Tibial nerve (tissue), 4 donors: ENCODE data around the gene PMS1. TPM values are rescaled to one million over a fixed set of nuclear protein-coding genes. Genes with fewer than 3 reads are reported as not detected.

Source experiments
- DNase-seq, 2 donors: peaks; one replicate each; pipeline ENCODE4 v3.0.0-alpha.2; 2019; ENCODE audit warnings: low spot score in 2 of 2
- H3K27ac ChIP-seq, 4 donors: fragments of 200-600 bp; sonication (generic) in 3 of 4; one replicate each; pipeline ENCODE4 v1.5.1; 2017 to 2019; ENCODE audit warnings: mild to moderate bottlenecking in 1 of 4
- H3K27me3 ChIP-seq, 2 donors: fragments of 200-600 bp; sonication (generic) in 1 of 2; one replicate each; pipeline versions ENCODE4 v1.5.1 to v1.6.0; 2017 to 2019
- H3K36me3 ChIP-seq, 3 donors: fragments of 200-600 bp; sonication (generic); one replicate each; pipeline ENCODE4 v1.5.1; 2018 to 2019
- H3K4me1 ChIP-seq, 4 donors: fragments of 200-600 bp; sonication (generic) in 3 of 4; one replicate each; pipeline ENCODE4 v1.5.1; 2017 to 2019
- H3K4me3 ChIP-seq, 4 donors: fragments of 200-600 bp; sonication (generic) in 3 of 4; one replicate each; pipeline ENCODE4 v1.5.1; 2017 to 2019; ENCODE audit warnings: mild to moderate bottlenecking in 1 of 4, moderate library complexity in 1 of 4
- H3K9me3 ChIP-seq, 4 donors: fragments of 200-600 bp; sonication (generic) in 3 of 4; one replicate each; pipeline ENCODE4 v1.5.1; 2017 to 2019
- EP300 ChIP-seq, 2 donors: sonication (generic); formaldehyde crosslinking; IDR thresholded peaks; one replicate each; pipeline ENCODE4 v1.6.1; 2017; ENCODE audit warnings: antibody characterized with exemption in 2 of 2, mild to moderate bottlenecking in 1 of 2
- POLR2A ChIP-seq, 2 donors: fragments of 450-650 bp; IDR thresholded peaks; one replicate each; pipeline ENCODE4 v1.6.1; 2017; ENCODE audit warnings: antibody characterized with exemption in 2 of 2, mild to moderate bottlenecking in 2 of 2, moderate library complexity in 2 of 2
- WGBS, 2 donors: methylation state at CpG; one replicate each; pipeline ENCODE4 v1.1.5; 2018; 5-methylcytosine and 5-hydroxymethylcytosine counted together
- total RNA-seq, 4 donors: library from RNA; depleted of rRNA; stranded (reverse); fragments of >200 nt; gene quantifications; one replicate each; pipeline ENCODE4 v1.1.0, GENCODE V29; 2016
- TF ChIP-seq, protein P1 (sequence below), 5 experiments: fragments of 200-600 bp in 3 of 5; fragments of 450-650 bp in 2 of 5; sonication (generic) in 3 of 5; IDR thresholded peaks; one replicate each; pipeline ENCODE4 v1.5.1; 2016 to 2019; ENCODE audit warnings: antibody characterized with exemption in 5 of 5, mild to moderate bottlenecking in 3 of 5, moderate library complexity in 2 of 5

PMS1 gene
- total RNA-seq, 4 donors from 2014 or later, result 11.2 to 33.0 (median 21.0) TPM

DNA sequence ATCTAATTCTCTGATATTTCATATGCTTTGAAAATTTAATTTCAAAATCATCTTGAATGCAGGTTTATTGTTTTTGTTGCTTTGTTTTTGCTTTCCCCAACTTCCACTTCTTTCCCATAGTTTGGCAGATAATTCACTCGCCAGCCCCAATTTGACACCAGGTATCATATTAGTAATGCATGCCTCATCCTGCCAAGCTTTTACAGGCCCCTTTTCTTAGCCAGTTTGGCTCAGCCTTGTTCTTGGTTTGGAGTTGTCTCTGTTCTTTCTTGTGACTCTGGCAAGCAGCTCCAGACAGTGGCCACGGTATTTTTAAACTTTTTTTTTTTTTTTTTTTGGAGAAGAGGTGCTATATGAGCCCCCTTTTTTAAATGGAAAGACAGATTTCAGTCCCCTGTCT lies 65.3 kb downstream of the PMS1 start:
- Histone ChIP-seq H3K27me3 (no peaks in the 10 kb centered on the region), H3K4me1 (no peaks in the 10 kb centered on the region), H3K4me3 (no peak overlapping the region), H3K9me3 (no peaks in the 10 kb centered on the region), H3K27ac (no peak overlapping the region), H3K36me3 (peaks cover 0 to 55% (median 0%) of the 10 kb centered on the region in 3 donors)
- no peak for DNase-seq
- 65 to 74% methylated on average over 2 of the region's 2 CpGs for WGBS, 2 donors
- no peak for TF ChIP-seq POLR2A (IDR thresholded peaks at IDR 0.05)
- no peak for TF ChIP-seq EP300 (IDR thresholded peaks at IDR 0.05)
- TF ChIP-seq, protein P1, sequence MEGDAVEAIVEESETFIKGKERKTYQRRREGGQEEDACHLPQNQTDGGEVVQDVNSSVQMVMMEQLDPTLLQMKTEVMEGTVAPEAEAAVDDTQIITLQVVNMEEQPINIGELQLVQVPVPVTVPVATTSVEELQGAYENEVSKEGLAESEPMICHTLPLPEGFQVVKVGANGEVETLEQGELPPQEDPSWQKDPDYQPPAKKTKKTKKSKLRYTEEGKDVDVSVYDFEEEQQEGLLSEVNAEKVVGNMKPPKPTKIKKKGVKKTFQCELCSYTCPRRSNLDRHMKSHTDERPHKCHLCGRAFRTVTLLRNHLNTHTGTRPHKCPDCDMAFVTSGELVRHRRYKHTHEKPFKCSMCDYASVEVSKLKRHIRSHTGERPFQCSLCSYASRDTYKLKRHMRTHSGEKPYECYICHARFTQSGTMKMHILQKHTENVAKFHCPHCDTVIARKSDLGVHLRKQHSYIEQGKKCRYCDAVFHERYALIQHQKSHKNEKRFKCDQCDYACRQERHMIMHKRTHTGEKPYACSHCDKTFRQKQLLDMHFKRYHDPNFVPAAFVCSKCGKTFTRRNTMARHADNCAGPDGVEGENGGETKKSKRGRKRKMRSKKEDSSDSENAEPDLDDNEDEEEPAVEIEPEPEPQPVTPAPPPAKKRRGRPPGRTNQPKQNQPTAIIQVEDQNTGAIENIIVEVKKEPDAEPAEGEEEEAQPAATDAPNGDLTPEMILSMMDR (IDR thresholded peaks at IDR 0.05), result no peak

DNA sequence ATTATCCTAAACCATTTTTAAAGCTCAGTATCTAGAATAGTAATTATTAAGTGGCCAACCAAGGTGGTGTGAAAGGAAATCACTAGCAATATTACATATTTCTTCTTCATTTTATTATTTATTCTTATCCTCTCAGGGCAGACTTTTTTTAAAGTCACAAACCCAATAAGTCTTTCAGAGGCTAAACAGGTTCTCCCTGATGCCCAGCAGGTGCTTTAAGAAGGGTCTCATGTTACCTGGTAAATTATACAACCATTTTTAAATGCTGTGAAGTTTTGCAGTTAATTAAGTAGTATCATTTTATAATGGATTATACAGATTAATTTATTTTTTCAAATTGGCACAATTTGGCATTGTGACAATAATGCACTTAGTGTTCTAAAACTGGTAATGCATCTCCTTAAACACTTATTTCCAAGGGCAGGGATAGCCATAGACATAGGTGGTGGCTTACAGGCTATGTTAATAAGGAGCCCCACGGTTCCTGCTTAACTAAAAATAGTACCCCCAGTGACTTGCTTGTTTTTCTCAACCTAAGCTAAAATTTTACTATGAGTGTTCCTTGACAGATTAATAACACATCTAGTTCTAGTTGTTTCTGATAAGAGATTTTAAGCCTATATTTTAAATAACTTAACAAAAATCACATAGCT lies 67.0 kb downstream of the PMS1 start:
- WGBS, 2 donors, result 53 to 59% methylated on average over 1 of the region's 1 CpG

DNA sequence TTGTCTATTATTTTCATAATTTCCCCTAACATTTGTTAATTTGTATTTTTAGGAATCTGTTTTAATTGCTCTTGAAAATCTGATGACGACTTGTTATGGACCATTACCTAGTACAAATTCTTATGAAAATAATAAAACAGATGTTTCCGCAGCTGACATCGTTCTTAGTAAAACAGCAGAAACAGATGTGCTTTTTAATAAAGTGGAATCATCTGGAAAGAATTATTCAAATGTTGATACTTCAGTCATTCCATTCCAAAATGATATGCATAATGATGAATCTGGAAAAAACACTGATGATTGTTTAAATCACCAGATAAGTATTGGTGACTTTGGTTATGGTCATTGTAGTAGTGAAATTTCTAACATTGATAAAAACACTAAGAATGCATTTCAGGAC lies 69.9 kb downstream of the PMS1 start:
- TF ChIP-seq EP300 (IDR thresholded peaks at IDR 0.05), result no peak
- TF ChIP-seq POLR2A (IDR thresholded peaks at IDR 0.05), result no peak
- TF ChIP-seq, protein P1 (IDR thresholded peaks at IDR 0.05), result no peak
- Histone ChIP-seq H3K9me3 (no peaks in the 10 kb centered on the region), H3K36me3 (peaks cover 0 to 26% (median 0%) of the 10 kb centered on the region in 3 donors), H3K27ac (no peak overlapping the region), H3K27me3 (no peaks in the 10 kb centered on the region), H3K4me1 (no peaks in the 10 kb centered on the region), H3K4me3 (no peak overlapping the region)
- WGBS, 2 donors, result 60 to 68% methylated on average over 3 of the region's 3 CpGs
- DNase-seq, result no peak

More for the DNA sequence above, 67.0 kb downstream of the PMS1 start:
- Histone ChIP-seq H3K27ac (no peak overlapping the region), H3K4me3 (no peak overlapping the region), H3K36me3 (peaks cover 0 to 44% (median 0%) of the 10 kb centered on the region in 3 donors), H3K27me3 (no peaks in the 10 kb centered on the region), H3K9me3 (no peaks in the 10 kb centered on the region), H3K4me1 (no peaks in the 10 kb centered on the region)
- TF ChIP-seq, protein P1 (IDR thresholded peaks at IDR 0.05), result no peak
- TF ChIP-seq EP300 (IDR thresholded peaks at IDR 0.05) (no peak), POLR2A (IDR thresholded peaks at IDR 0.05) (no peak)
- no peak for DNase-seq

DNA sequence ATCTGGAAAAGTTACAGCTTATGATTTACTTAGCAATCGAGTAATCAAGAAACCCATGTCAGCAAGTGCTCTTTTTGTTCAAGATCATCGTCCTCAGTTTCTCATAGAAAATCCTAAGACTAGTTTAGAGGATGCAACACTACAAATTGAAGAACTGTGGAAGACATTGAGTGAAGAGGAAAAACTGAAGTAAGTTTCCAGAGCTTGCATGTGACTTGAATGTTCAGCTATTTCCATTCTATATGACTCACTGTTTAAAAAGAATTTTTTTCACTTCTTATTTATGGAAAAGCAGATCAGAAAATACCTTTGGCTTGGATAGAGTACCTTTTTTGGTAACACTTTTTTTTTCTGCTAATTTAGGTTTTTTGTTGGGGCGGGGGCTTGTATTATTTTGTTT lies 70.7 kb downstream of the PMS1 start:
- TF ChIP-seq EP300 (IDR thresholded peaks at IDR 0.05), result no peak
- TF ChIP-seq, protein P1 (IDR thresholded peaks at IDR 0.05), result no peak
- TF ChIP-seq POLR2A (IDR thresholded peaks at IDR 0.05), result no peak
- WGBS, 2 donors, result 93 to 95% methylated on average over 3 of the region's 3 CpGs
- no peaks in the 10 kb centered on the region for H3K27me3 ChIP-seq
- peaks cover 0 to 26% (median 0%) of the 10 kb centered on the region in 3 donors for H3K36me3 ChIP-seq
- no peak overlapping the region for H3K27ac ChIP-seq
- DNase-seq, result no peak
- no peak overlapping the region for H3K4me3 ChIP-seq
- no peaks in the 10 kb centered on the region for H3K4me1 ChIP-seq
- H3K9me3 ChIP-seq, result no peaks in the 10 kb centered on the region

DNA sequence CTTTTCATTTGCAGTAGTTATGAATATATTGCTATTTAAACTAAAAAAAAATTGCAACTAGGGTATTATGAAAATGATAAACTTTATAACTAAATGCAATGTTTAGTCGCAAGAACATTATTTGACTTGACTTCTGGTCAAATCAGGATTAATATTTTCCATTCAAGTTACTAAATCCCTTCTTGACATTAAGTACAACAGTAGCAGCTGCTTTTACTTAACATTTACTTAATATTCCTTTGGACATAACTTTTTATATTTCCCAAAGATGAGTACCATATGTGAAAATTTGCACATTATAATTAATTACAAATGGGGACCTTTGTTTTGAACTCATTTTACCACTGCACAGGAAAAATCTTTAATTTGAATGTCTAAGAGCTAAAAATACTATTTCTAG lies 74.0 kb downstream of the PMS1 start:
- Histone ChIP-seq H3K36me3 (peaks cover 0 to 38% (median 0%) of the 10 kb centered on the region in 3 donors), H3K4me3 (no peak overlapping the region), H3K27me3 (no peaks in the 10 kb centered on the region), H3K4me1 (no peaks in the 10 kb centered on the region), H3K9me3 (peaks cover 0 to 7% (median 0%) of the 10 kb centered on the region in 4 donors), H3K27ac (no peak overlapping the region)
- TF ChIP-seq EP300 (IDR thresholded peaks at IDR 0.05), result no peak
- TF ChIP-seq, protein P1 (IDR thresholded peaks at IDR 0.05), result no peak
- no peak for TF ChIP-seq POLR2A (IDR thresholded peaks at IDR 0.05)
- 60 to 72% methylated on average over 1 of the region's 1 CpG for WGBS, 2 donors
- DNase-seq, result no peak
